Colonic mucosa (tissue), 4 donors: ENCODE results near the gene SLC24A3. TPM values are rescaled to one million over a fixed set of nuclear protein-coding genes. Genes with fewer than 3 reads are reported as not detected.

ENCODE experiments used
- DNase-seq: peaks from one replicate; pipeline ENCODE4 v3.0.0-alpha.2; 2020
- H3K27ac ChIP-seq: fragments of 200-600 bp; one replicate; pipeline ENCODE4 v1.8.0; 2021
- H3K27me3 ChIP-seq: fragments of 200-600 bp; one replicate; pipeline ENCODE4 v1.8.0; 2021
- H3K36me3 ChIP-seq: fragments of 200-600 bp; one replicate; pipeline ENCODE4 v1.8.0; 2021
- H3K4me1 ChIP-seq: fragments of 200-600 bp; one replicate; pipeline ENCODE4 v1.8.0; 2021; ENCODE audit warnings: mild to moderate bottlenecking
- H3K4me3 ChIP-seq: fragments of 200-600 bp; one replicate; pipeline ENCODE4 v1.8.0; 2021
- H3K9ac ChIP-seq, 2 donors: one replicate each; pipeline ENCODE4 v1.7.0; 2013; ENCODE audit warnings: control low read depth in 2 of 2, low read depth in 2 of 2, low read length in 2 of 2
- H3K9me3 ChIP-seq: fragments of 200-600 bp; one replicate; pipeline ENCODE4 v1.8.0; 2021
- intact Hi-C: fragments of 100-400 bp; cut with DNase I; formaldehyde crosslinking; loops from one replicate; pipeline ENCODE4 v1.14.1; 2022
- total RNA-seq, 2 donors: library from RNA; stranded (reverse); fragmentation: NEBNext Ultra II Directional in 1 of 2; extraction: Animal tissue kit (Norgen Biotek cat#: 25700) in 1 of 2; gene quantifications; one replicate each; pipeline ENCODE4 v1.2.1, GENCODE V29; 2021
- TF ChIP-seq, protein P1 (sequence below): fragments of 200-600 bp; IDR thresholded peaks from one replicate; pipeline ENCODE4 v1.8.0; 2022; ENCODE audit warnings: antibody characterized with exemption, mild to moderate bottlenecking
- donor health status: healthy.
- donor health status: DM: no; HTN: no; CAD: no.
- donor health status: DM: no; HTN: no; CAD: no.

SLC24A3 gene
- total RNA-seq, 2 donors from 2014 or later: 3.6 to 6.6 TPM

DNA sequence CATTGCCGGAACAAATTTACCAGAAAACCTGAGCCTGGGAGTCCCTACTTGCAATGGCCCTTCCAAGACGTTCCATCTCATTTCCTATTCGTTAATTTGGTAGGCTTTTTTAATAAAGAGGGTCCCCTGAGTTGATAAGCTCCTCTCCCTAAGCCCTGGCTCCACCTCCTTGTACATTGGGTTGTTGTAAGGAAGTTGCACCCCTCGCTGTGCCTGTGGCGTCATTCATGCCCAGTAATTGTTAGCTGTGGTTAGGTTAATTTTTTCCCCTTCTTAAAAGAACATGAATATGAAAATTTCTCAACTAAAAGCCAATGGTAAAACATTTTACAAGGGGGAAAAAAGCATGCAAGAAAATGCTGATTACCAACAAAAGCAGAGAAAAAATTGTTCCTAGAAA, 91.9 kb downstream of the SLC24A3 start:
- Histone ChIP-seq H3K4me1 (no peaks in the 10 kb centered on the region), H3K27me3 (no peaks in the 10 kb centered on the region), H3K9ac (no peak overlapping the region), H3K9me3 (no peaks in the 10 kb centered on the region), H3K27ac (no peak overlapping the region), H3K36me3 (no peaks in the 10 kb centered on the region), H3K4me3 (no peak overlapping the region)
- TF ChIP-seq, protein P1, sequence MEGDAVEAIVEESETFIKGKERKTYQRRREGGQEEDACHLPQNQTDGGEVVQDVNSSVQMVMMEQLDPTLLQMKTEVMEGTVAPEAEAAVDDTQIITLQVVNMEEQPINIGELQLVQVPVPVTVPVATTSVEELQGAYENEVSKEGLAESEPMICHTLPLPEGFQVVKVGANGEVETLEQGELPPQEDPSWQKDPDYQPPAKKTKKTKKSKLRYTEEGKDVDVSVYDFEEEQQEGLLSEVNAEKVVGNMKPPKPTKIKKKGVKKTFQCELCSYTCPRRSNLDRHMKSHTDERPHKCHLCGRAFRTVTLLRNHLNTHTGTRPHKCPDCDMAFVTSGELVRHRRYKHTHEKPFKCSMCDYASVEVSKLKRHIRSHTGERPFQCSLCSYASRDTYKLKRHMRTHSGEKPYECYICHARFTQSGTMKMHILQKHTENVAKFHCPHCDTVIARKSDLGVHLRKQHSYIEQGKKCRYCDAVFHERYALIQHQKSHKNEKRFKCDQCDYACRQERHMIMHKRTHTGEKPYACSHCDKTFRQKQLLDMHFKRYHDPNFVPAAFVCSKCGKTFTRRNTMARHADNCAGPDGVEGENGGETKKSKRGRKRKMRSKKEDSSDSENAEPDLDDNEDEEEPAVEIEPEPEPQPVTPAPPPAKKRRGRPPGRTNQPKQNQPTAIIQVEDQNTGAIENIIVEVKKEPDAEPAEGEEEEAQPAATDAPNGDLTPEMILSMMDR: no peak
- no peak for DNase-seq
- intact Hi-C loops: no loop called here

DNA sequence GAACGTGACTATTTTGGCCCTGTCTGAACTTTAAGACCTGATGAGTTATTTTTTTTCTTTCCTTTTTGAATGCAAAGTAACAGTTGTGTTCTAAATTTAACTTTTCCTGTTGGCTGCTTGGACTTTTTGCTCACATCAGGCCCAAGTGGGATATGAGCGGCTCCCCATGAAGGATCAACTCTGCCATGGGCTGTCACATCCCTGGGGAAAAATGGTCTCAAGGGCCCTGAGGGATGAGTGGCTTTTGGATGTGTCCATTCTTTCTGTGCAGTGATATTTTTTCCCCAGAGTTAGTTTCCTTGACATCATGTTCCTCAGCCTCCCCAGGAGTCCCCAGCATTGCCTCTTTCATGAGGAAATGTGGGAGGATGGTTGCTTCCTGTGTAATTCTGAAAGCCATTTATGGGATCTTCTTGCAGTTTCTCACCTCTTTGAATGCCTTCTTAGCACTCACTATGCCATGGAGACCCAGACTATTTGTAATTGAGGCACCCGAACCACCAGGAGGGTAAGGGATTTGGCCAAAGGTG, 92.5 kb downstream of the SLC24A3 start:
- H3K9ac ChIP-seq: no peak overlapping the region
- no peak for DNase-seq
- H3K9me3 ChIP-seq: no peaks in the 10 kb centered on the region
- no peak overlapping the region for H3K27ac ChIP-seq
- no peak overlapping the region for H3K4me3 ChIP-seq
- H3K27me3 ChIP-seq: no peaks in the 10 kb centered on the region
- no peaks in the 10 kb centered on the region for H3K36me3 ChIP-seq
- TF ChIP-seq, protein P1: no peak
- no peaks in the 10 kb centered on the region for H3K4me1 ChIP-seq
- intact Hi-C loops: no loop called here

DNA sequence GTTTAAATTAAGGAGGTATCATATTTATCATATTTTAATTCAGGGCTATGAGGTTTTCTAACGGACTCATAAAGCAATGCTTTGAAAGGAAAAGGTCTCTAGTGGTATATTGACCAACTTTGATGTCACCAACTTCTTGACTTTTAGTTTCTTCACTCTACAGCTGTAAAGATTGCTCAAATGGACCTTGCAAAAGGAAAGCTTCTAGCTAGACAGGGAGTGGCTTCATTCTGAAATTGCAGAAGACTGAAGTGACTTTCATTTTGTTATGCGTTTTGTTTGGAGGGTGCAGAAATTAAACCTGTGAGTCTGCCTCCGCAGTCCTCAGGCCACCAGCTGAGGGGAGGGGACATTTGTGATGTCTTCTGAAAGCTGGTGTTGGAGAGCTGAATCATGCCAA, 95.7 kb downstream of the SLC24A3 start:
- H3K4me1 ChIP-seq: no peaks in the 10 kb centered on the region
- no peak overlapping the region for H3K9ac ChIP-seq
- H3K4me3 ChIP-seq: no peak overlapping the region
- no peaks in the 10 kb centered on the region for H3K9me3 ChIP-seq
- DNase-seq: no peak
- no peaks in the 10 kb centered on the region for H3K36me3 ChIP-seq
- TF ChIP-seq, protein P1: no peak
- H3K27ac ChIP-seq: no peak overlapping the region
- no peaks in the 10 kb centered on the region for H3K27me3 ChIP-seq
- intact Hi-C loops: no loop called here

DNA sequence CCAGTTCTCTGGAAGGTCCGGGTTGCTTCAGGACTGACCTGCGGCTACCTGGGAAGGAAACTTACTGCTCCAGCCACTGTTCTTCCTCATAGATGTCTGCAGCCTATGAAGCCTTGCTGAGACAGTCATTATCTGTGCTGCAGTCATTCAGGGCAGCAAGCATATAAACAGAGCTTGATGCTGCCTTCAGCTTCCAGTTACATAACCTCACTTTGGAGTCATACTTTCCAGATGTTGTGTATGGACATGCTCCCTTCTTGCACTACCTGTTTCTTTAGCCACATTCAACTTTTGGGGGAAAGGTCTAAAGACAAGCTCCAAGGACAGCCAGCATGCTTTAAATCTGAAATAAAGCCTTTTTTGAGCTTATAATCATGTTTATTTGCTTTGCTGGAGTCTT, 98.1 kb downstream of the SLC24A3 start:
- H3K9me3 ChIP-seq: no peaks in the 10 kb centered on the region
- H3K27me3 ChIP-seq: no peaks in the 10 kb centered on the region
- H3K4me3 ChIP-seq: no peak overlapping the region
- intact Hi-C loops: no loop called here
- H3K27ac ChIP-seq: no peak overlapping the region
- TF ChIP-seq, protein P1: no peak
- no peak overlapping the region for H3K9ac ChIP-seq
- no peak for DNase-seq
- no peaks in the 10 kb centered on the region for H3K36me3 ChIP-seq
- no peaks in the 10 kb centered on the region for H3K4me1 ChIP-seq

DNA sequence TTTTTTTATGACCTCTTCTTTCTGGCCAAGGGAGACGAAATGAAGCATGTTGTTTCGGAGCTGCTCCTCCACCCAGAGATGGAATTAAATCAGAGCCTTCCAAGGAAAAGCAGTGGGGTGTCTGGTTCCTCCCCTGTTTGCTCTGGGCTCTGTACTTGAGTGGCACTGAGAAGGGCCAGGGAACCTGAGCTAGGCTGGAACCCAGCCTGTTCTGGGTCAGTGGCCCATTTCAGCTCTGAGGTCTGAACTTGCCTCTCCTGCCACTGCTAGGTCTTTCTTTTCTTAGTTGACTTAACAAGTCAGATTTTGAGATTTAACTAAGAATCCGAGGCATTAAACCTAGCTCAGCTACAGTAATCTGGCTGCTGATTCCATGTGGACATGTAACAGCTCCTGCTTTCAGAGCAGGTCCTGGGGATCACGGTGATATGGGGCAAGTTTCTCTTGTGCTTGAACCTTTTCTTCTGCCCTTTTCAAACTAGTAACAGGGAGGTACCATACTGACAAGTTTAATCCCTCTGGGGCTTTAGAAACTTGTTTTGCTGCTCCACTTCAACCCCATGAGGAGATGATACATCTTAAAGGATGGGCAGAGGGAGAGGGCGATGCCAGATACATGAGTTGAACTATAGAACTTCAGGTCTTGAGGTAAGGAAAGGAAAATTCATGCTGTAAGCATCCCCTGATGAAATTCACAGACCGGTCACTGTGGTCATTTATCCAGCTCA, 101.1 kb downstream of the SLC24A3 start:
- Histone ChIP-seq H3K9ac (no peak overlapping the region), H3K27me3 (no peaks in the 10 kb centered on the region), H3K27ac (no peak overlapping the region), H3K4me3 (no peak overlapping the region), H3K4me1 (no peaks in the 10 kb centered on the region), H3K9me3 (no peaks in the 10 kb centered on the region), H3K36me3 (no peaks in the 10 kb centered on the region)
- TF ChIP-seq, protein P1: no peak
- DNase-seq: no peak
- intact Hi-C loops: no loop called here
